Coronary artery (tissue), 2 donors: ENCODE measurements around the gene PLA2G4D.

Source experiments
- DNase-seq: peaks from one replicate; pipeline ENCODE4 v3.0.0-alpha.2; 2017; ENCODE audit warnings: low spot score
- H3K27ac ChIP-seq, 2 donors: fragments of 200-600 bp; sonication (generic); one replicate each; pipeline ENCODE4 v1.5.1; 2016 to 2019
- H3K4me3 ChIP-seq: fragments of 200-600 bp; sonication (generic); 2 replicates; pipeline ENCODE4 v1.5.1; 2016; ENCODE audit warnings: mild to moderate bottlenecking, moderate library complexity
- TF ChIP-seq, protein P1 (sequence below): fragments of 200-600 bp; sonication (generic); IDR thresholded peaks from one replicate; pipeline ENCODE4 v1.5.1; 2019; ENCODE audit warnings: antibody characterized with exemption

Gene PLA2G4D

DNA sequence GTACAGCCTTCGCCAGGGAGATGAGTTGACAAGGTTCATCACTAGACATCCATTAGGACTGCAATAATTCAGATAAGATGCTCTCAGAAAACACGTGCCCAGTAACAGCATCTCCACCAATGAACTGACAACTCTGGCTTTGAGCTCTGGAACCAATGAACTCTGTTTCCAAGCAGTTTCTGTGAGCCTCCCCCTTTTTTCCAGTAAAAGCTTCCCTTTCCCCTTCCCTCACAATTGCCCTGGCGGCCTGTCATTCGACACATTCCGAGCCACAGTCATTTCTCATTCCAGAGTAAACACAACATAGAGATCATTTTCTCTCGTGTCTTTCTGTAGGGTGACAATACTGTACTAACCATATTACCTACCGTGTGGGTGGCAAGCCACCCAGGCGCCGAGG lies 3.6 kb downstream of the PLA2G4D start:
- TF ChIP-seq, protein P1, sequence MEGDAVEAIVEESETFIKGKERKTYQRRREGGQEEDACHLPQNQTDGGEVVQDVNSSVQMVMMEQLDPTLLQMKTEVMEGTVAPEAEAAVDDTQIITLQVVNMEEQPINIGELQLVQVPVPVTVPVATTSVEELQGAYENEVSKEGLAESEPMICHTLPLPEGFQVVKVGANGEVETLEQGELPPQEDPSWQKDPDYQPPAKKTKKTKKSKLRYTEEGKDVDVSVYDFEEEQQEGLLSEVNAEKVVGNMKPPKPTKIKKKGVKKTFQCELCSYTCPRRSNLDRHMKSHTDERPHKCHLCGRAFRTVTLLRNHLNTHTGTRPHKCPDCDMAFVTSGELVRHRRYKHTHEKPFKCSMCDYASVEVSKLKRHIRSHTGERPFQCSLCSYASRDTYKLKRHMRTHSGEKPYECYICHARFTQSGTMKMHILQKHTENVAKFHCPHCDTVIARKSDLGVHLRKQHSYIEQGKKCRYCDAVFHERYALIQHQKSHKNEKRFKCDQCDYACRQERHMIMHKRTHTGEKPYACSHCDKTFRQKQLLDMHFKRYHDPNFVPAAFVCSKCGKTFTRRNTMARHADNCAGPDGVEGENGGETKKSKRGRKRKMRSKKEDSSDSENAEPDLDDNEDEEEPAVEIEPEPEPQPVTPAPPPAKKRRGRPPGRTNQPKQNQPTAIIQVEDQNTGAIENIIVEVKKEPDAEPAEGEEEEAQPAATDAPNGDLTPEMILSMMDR: no peak
- no peak for DNase-seq
- H3K4me3 ChIP-seq: no peak overlapping the region
- no peak overlapping the region for H3K27ac ChIP-seq

GRCh38 chr15:42090370-42090769 lies 4.0 kb downstream of the PLA2G4D start:
- H3K4me3 ChIP-seq: no peak overlapping the region
- TF ChIP-seq, protein P1: no peak
- DNase-seq: no peak
- no peak overlapping the region for H3K27ac ChIP-seq

DNA sequence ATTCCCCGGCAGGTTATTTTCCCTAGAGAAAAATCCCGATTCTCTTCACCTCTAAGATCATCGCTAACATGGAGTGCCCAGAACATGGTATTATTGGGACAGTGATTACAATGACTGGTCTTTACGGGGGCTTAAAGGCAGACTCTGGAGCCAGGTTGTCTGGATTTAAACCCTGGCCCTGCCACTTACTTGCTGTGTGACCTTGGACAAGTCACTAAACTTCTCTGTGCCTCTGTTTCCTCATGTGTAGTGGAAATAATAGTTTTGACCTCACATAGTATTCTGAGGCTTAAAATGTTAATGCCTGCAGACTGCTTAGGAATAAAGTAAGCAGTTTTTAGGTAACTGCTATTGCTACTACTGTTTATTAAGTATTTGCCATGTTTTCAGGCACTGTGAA lies 4.4 kb downstream of the PLA2G4D start:
- Histone ChIP-seq H3K27ac (no peak overlapping the region), H3K4me3 (no peak overlapping the region)
- TF ChIP-seq, protein P1: no peak
- no peak for DNase-seq

DNA sequence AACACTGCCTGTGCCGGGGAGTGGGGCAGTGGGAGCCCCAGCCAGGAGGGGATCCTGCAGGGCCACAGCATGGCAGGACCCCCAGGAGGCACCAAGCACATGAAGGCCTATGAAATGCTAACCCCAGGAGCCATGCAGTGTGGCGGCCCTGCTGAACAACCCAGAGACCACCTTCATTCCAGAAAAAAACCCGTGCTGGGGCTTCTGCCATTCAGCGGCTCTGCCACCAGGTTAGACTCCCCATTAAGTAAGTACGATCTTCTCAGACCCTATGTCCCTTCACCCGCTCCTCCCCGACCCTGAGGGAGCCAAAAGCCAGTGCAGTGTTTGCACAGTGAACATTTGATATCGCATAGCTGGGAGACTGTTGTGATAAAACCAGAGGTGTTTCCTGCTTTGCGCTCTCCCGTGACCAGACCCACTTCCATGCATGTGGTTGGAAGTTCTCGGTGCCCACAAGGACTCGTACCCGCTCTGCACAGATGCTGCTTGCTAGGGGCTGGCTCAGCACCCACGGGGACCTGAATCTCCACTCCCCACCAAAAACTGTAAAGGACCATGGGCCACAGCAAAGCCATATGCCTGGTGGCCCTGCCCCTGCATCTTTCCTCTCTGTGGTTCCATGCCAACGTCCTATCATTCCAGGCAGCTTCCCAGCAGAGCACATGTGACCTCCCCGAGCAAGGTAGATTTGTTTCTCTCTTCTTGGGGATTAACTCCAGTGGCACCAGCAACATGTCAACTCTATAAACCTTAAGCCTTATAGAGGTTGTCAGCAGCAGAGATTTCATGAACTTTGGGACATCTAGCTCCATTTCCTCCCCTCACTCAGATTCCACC lies 5.3 kb downstream of the PLA2G4D start:
- Histone ChIP-seq H3K4me3 (no peak overlapping the region), H3K27ac (no peak overlapping the region)
- DNase-seq: peak; percentile 50
- TF ChIP-seq, protein P1: no peak

GRCh38 chr15:42087926-42088800 lies 6.2 kb downstream of the PLA2G4D start:
- H3K27ac ChIP-seq: no peak overlapping the region
- peak; percentile 68 for DNase-seq
- TF ChIP-seq, protein P1: no peak
- H3K4me3 ChIP-seq: no peak overlapping the region

GRCh38 chr15:42087460-42087859 lies 6.9 kb downstream of the PLA2G4D start:
- no peak overlapping the region for H3K4me3 ChIP-seq
- TF ChIP-seq, protein P1: no peak
- H3K27ac ChIP-seq: no peak overlapping the region
- no peak for DNase-seq
